GM12875 (cell line): Measurements from ENCODE around the gene RPS6KA2.

ENCODE experiments used
- H3K4me3 ChIP-seq: one replicate; pipeline ENCODE4 v1.5.1; 2011; ENCODE audit warnings: low read depth, low read length, control low read depth
- TF ChIP-seq, protein P1 (sequence below): IDR thresholded peaks from 2 replicates; pipeline ENCODE4 v1.5.1; 2011; ENCODE audit warnings: low read depth, mild to moderate bottlenecking, control low read depth, inconsistent platforms, low read length, moderate library complexity, borderline replicate concordance; ENCODE audit not compliant: insufficient read depth

Gene RPS6KA2

DNA sequence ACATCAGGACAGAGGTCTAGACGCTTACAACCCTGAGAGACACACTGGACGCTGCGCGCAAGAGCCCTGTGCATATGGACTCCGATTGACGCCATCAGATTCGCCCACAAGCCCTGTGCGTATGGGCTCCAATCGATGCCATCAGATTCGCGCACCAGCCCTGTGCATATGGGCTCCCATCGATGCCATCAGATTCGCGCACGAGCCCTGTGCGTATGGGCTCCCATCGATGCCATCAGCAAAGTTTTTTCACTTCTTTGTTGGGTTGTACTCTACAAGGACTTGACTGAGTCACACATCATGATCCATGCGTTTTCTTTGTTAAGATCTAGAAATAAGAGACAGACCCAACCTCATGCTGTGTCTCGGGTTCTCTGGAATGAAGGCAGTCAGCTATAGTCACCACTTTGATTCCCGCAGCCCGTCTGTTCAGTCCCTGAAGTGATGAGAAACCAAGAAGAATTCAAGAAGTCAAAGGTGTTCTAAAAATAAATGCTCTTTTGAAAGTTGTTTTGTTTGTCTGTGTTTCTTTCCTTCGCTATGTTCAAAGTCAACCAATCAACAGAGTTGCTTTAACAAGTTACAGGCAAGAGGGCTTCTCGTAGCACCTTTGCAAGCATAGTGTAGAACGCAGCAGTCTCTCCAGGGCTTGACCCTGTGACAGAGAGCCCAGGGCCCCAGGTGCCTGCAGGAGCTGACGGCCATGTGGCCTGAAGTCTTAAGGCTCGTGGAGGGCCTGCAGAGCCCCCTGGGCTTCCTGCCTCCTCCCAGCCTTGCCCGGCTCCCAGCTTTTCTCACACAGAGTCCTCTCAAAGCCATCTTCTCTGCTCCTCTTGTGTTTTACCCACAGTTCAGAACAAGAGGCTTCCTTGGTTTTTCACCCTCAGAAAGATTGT is 7.9 kb downstream of the RPS6KA2 start:
- TF ChIP-seq, protein P1, sequence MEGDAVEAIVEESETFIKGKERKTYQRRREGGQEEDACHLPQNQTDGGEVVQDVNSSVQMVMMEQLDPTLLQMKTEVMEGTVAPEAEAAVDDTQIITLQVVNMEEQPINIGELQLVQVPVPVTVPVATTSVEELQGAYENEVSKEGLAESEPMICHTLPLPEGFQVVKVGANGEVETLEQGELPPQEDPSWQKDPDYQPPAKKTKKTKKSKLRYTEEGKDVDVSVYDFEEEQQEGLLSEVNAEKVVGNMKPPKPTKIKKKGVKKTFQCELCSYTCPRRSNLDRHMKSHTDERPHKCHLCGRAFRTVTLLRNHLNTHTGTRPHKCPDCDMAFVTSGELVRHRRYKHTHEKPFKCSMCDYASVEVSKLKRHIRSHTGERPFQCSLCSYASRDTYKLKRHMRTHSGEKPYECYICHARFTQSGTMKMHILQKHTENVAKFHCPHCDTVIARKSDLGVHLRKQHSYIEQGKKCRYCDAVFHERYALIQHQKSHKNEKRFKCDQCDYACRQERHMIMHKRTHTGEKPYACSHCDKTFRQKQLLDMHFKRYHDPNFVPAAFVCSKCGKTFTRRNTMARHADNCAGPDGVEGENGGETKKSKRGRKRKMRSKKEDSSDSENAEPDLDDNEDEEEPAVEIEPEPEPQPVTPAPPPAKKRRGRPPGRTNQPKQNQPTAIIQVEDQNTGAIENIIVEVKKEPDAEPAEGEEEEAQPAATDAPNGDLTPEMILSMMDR = no peak
- no peak overlapping the region for H3K4me3 ChIP-seq

DNA sequence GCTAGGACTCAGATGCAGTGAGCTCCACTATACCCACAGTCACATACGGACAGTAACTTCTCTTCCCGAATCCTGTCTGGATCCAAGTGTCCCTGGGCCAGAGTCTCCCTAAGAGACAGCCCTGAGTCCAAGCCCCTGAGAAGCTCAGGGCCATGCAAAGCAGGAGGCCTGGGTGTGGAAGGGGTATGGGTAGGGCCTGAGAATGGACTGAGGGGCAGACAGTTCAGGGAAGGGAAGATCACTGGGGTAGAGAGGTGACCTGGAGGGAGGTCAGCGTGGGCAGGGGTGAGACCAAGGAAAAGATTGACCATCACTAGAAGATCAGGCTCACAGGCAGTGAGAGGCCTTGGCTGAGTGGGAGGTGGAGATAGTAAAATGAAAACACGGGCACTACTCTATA is 8.8 kb downstream of the RPS6KA2 start:
- TF ChIP-seq, protein P1 = no peak
- H3K4me3 ChIP-seq = no peak overlapping the region

DNA sequence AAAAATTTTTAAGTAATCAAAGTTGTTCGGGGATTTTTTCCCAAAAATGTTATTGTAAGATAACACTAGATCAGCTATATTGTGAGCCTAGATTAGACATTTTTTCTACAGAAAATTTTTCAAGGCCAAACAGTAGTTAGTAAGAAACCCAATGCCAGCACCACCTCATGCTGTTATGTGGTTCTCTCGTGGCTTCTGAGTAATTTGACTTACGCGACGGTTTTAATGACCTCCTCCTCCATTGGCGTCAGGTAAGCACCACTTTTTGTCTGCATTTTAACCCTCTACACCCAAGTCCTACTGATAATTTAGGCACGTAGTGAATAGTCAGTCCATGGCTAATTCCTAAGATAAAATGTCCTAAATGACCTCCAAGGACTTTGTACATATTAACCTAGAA is 9.7 kb downstream of the RPS6KA2 start:
- no peak overlapping the region for H3K4me3 ChIP-seq
- TF ChIP-seq, protein P1 = no peak

DNA sequence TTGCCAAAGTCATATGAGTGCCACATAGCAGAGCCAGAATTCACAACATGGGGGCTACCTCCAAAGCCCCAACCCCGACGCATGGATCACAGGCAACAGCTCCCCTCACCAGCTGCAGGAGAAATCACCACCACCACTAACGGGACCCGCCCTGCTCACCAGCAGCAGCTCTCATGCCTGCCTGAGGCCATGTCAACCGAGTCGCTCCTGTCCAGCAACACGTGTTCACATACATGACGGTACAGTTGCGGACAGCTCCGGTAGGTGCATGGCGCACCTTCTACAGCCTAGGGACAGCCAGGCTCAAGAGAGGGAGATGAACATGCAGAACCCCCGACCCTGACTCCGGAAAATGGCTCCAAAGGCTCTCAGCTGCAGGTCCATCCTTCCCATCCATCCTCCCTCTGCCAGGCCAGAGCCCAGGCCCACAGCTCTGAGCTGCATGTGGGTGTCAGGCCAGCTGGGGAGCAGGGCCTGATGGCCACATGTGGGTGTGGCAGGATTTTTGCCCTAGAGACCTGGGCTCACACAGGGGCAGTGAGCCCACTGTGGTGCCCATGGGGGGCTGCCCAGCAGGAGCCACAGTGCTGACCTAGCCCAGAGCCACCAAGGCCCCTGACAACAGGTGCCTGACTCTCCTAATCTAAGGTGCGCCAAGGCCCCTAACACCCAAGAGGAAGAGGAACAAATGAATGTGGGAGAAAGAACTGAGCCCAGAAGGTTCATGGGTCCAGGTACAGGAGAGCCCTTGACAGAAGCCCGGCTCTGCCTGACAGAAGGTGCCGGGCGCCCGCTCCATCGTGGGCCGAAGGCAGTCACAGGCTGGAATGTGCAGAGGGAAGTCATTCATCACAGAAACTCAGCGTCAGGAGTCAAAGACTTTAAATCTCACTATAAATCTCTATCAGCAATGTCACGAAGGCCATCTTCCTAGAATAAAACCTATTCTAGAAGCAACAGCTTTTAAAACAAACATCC is 10.5 kb downstream of the RPS6KA2 start:
- no peak overlapping the region for H3K4me3 ChIP-seq
- TF ChIP-seq, protein P1 = no peak

DNA sequence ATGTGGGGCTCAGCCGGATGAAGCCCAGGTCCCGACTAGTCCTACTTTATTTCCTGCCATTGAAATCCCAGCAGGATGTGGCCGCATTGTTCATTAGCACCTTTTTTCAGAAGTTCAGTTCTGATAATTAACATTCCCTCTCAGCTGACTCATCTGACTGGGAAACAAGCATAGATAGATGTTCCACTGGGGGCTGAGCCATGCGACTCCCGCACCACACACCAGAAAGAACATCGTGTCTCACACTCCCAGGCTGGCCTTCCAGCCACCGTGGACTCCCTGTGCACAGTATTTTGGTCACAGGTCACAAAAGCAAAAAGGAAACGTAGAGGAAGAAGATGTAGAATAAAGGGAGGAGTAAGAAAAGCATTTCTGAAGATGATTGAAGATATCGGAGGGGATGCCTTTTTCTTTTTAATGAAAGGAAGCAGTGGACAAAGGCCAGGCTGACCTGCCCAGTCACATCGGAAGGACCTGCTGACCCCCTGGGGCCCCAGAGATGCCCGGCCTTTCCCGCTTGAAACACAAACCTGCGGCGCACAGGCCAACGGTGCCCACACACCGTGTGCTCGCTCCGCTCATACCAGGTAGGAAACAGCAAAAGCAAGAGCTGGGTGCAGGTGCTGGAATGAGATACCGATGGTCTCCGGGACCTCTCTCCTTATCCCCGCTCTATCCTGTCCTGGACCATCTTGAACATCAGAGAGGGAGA is 11.8 kb downstream of the RPS6KA2 start:
- TF ChIP-seq, protein P1 = no peak
- no peak overlapping the region for H3K4me3 ChIP-seq

DNA sequence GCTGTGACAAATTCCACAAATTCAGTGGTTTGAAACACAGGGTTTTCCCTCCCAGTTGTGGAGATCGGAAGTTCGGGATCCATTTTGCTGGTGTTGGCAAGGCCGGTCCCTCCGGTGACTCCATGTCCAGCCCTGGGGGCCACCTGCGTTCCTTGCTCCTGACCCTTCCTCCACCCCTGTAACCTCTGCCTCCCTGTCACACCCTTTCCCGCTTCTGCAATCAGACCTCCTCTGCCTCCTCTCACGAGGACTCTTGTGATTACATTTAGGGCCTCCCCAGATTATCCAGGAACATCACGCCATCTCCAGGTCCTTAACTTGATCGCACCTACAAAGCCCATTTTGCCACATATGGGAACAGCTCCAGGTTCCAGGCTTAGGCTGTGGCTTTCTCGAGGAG is 12.5 kb downstream of the RPS6KA2 start:
- TF ChIP-seq, protein P1 = no peak
- H3K4me3 ChIP-seq = no peak overlapping the region
